WTC11 (cell line): ENCODE measurements around the gene RAP1GDS1. TPM values are rescaled to one million over a fixed set of nuclear protein-coding genes. Genes with fewer than 3 reads are reported as not detected.

ENCODE experiments used
- ATAC-seq: fragments of 200-7000 bp; cut with Tn5 transposase; 2 replicates; pipeline ENCODE4 v1.10.0; 2021; ENCODE audit warnings: mild to moderate bottlenecking, moderate library complexity
- CTCF ChIA-PET: fragments of 300-600 bp; sonication (Branson Sonifier 250); formaldehyde crosslinking; loops from one replicate; lab custom pipeline; 2021; ENCODE audit warnings: antibody characterized with exemption; lab: Charles Lee
- POLR2A ChIA-PET: fragments of 350-600 bp; sonication (Branson Sonifier 250); formaldehyde crosslinking; loops from one replicate; lab custom pipeline; 2021; ENCODE audit warnings: antibody characterized with exemption; lab: Charles Lee
- DNase-seq: peaks from one replicate; pipeline ENCODE4 v3.0.0; 2021; ENCODE audit warnings: low spot score
- H3K27ac Mint-ChIP-seq: 2 replicates; pipeline ENCODE4 v1.8.0; 2021; ENCODE audit warnings: mixed read lengths
- H3K27me3 Mint-ChIP-seq: 2 replicates; pipeline ENCODE4 v1.8.0; 2021; ENCODE audit warnings: low read depth, mild to moderate bottlenecking, moderate library complexity, mixed read lengths
- H3K36me3 Mint-ChIP-seq: 2 replicates; pipeline ENCODE4 v1.8.0; 2021; ENCODE audit warnings: mixed read lengths
- H3K4me1 Mint-ChIP-seq: 2 replicates; pipeline ENCODE4 v1.8.0; 2022; ENCODE audit warnings: mixed read lengths
- H3K4me3 Mint-ChIP-seq: 2 replicates; pipeline ENCODE4 v1.8.0; 2021; ENCODE audit warnings: mild to moderate bottlenecking, moderate library complexity, mixed read lengths
- H3K9me3 Mint-ChIP-seq: 2 replicates; pipeline ENCODE4 v1.8.0; 2021; ENCODE audit warnings: mixed read lengths
- ATF1 ChIP-seq: sonication (generic); formaldehyde crosslinking; IDR thresholded peaks from 2 replicates; pipeline ENCODE4 v1.8.1; 2023; ENCODE audit warnings: mild to moderate bottlenecking, moderate library complexity, missing genetic modification reagents
- CBFB ChIP-seq: sonication (generic); formaldehyde crosslinking; IDR thresholded peaks from 2 replicates; pipeline ENCODE4 v1.8.1; 2022; ENCODE audit warnings: mild to moderate bottlenecking, low read depth, missing genetic modification reagents
- GRHL2 ChIP-seq: fragments of 250-450 bp; sonication (Bioruptor Pico); IDR thresholded peaks from 2 replicates; pipeline ENCODE4 v1.8.0; 2022; ENCODE audit warnings: mild to moderate bottlenecking, moderate library complexity; ENCODE audit not compliant: insufficient replicate concordance, severe bottlenecking
- JUN ChIP-seq: sonication (generic); formaldehyde crosslinking; IDR thresholded peaks from 2 replicates; pipeline ENCODE4 v1.8.0; 2023; ENCODE audit warnings: mild to moderate bottlenecking, missing genetic modification reagents
- KAT7 ChIP-seq: sonication (generic); formaldehyde crosslinking; IDR thresholded peaks from 2 replicates; pipeline ENCODE4 v1.8.1; 2023; ENCODE audit warnings: missing genetic modification reagents, mild to moderate bottlenecking, borderline replicate concordance
- RORB ChIP-seq: fragments of 250-450 bp; sonication (Bioruptor Pico); IDR thresholded peaks from 2 replicates; pipeline ENCODE4 v1.9.0; 2021; ENCODE audit warnings: mild to moderate bottlenecking
- SOX15 ChIP-seq: fragments of 250-450 bp; sonication (Bioruptor Pico); IDR thresholded peaks from 2 replicates; pipeline ENCODE4 v1.9.0; 2021; ENCODE audit warnings: mild to moderate bottlenecking
- TCF7 ChIP-seq: sonication (generic); formaldehyde crosslinking; IDR thresholded peaks from 2 replicates; pipeline ENCODE4 v1.8.0; 2022; ENCODE audit warnings: mild to moderate bottlenecking, low read depth, missing genetic modification reagents, moderate library complexity
- total RNA-seq: library from RNA; stranded (reverse); gene quantifications from 3 replicates; pipeline ENCODE4 v1.2.3, GENCODE V29; 2021
- TF ChIP-seq, protein P1 (sequence below): sonication (generic); formaldehyde crosslinking; IDR thresholded peaks from 2 replicates; pipeline ENCODE4 v1.8.0; 2022; ENCODE audit warnings: mild to moderate bottlenecking, missing genetic modification reagents
- TF ChIP-seq, protein P2 (sequence below): sonication (generic); formaldehyde crosslinking; IDR thresholded peaks from 2 replicates; pipeline ENCODE4 v1.8.0; 2023; ENCODE audit warnings: missing genetic modification reagents
- TF ChIP-seq, protein P3 (sequence below): fragments of 250-450 bp; sonication (Bioruptor Pico); IDR thresholded peaks from 2 replicates; pipeline ENCODE4 v1.9.0; 2021; ENCODE audit warnings: mild to moderate bottlenecking
- TF ChIP-seq, protein P4 (sequence below): sonication (generic); formaldehyde crosslinking; IDR thresholded peaks from 2 replicates; pipeline ENCODE4 v1.8.1; 2023; ENCODE audit warnings: mild to moderate bottlenecking, missing genetic modification reagents, borderline replicate concordance
- TF ChIP-seq, protein P5 (sequence below): sonication (generic); formaldehyde crosslinking; conservative IDR thresholded peaks from 2 replicates; pipeline ENCODE4 v1.8.1; 2023; ENCODE audit warnings: mild to moderate bottlenecking, low read depth, missing genetic modification reagents, moderate library complexity
- TF ChIP-seq, protein P6 (sequence below): sonication (generic); formaldehyde crosslinking; IDR thresholded peaks from 2 replicates; pipeline ENCODE4 v1.8.1; 2022; ENCODE audit warnings: mild to moderate bottlenecking, moderate library complexity, missing genetic modification reagents
- TF ChIP-seq, protein P7 (sequence below): sonication (generic); formaldehyde crosslinking; IDR thresholded peaks from 2 replicates; pipeline ENCODE4 v1.8.0; 2022; ENCODE audit warnings: mild to moderate bottlenecking, missing genetic modification reagents
- TF ChIP-seq, protein P8 (sequence below): fragments of 250-450 bp; sonication (Bioruptor Pico); IDR thresholded peaks from 2 replicates; pipeline ENCODE4 v1.8.0; 2021; ENCODE audit warnings: mild to moderate bottlenecking
- TF ChIP-seq, protein P9 (sequence below): fragments of 250-450 bp; sonication (Bioruptor Pico); IDR thresholded peaks from 2 replicates; pipeline ENCODE4 v1.9.0; 2021; ENCODE audit warnings: mild to moderate bottlenecking

RAP1GDS1 gene
- total RNA-seq, 1 experiment from 2014 or later: 29.9 TPM

DNA sequence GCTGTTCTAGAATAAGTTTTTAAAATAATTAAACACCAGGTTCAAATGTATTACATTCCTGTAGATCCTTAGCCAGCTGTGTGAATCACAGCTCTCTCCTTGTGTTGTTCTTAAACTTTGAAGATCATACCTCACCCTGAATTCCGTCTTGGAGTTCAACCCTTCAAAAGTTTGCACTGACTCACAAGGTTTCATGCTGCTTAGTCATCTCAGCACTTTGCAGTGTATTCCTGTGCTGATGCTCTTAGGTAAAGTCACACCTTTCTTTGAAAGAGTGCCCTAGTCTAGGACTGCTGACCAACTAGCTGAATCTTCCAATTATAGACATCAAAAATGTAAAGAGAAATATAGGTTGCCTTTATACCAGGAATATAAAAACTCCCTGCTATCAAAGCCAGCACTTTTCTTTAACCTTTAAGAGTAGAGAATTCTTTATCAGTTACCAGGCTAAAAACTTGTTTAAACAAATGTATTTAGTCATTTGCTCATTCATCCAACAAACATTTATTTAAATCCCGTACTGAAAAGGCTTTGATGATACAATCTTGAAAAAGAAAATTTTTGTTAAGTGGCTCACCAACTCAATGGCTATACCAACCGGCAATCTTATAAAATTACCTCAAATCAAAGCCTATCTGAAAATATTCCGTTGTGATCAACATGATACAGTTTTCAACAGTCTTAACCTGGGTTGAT, 169.7 kb downstream of the RAP1GDS1 start (continued):
- TF ChIP-seq, protein P1, sequence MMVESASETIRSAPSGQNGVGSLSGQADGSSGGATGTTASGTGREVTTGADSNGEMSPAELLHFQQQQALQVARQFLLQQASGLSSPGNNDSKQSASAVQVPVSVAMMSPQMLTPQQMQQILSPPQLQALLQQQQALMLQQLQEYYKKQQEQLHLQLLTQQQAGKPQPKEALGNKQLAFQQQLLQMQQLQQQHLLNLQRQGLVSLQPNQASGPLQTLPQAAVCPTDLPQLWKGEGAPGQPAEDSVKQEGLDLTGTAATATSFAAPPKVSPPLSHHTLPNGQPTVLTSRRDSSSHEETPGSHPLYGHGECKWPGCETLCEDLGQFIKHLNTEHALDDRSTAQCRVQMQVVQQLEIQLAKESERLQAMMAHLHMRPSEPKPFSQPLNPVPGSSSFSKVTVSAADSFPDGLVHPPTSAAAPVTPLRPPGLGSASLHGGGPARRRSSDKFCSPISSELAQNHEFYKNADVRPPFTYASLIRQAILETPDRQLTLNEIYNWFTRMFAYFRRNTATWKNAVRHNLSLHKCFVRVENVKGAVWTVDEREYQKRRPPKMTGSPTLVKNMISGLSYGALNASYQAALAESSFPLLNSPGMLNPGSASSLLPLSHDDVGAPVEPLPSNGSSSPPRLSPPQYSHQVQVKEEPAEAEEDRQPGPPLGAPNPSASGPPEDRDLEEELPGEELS (CRISPR knock-in tag): no peak
- TF ChIP-seq KAT7 (CRISPR knock-in tag) (no peak), SOX15 (no peak), GRHL2 (no peak)
- TF ChIP-seq, protein P2, sequence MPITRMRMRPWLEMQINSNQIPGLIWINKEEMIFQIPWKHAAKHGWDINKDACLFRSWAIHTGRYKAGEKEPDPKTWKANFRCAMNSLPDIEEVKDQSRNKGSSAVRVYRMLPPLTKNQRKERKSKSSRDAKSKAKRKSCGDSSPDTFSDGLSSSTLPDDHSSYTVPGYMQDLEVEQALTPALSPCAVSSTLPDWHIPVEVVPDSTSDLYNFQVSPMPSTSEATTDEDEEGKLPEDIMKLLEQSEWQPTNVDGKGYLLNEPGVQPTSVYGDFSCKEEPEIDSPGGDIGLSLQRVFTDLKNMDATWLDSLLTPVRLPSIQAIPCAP (CRISPR knock-in tag): no peak
- TF ChIP-seq, protein P3, sequence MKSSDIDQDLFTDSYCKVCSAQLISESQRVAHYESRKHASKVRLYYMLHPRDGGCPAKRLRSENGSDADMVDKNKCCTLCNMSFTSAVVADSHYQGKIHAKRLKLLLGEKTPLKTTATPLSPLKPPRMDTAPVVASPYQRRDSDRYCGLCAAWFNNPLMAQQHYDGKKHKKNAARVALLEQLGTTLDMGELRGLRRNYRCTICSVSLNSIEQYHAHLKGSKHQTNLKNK (CRISPR knock-in tag): no peak
- TF ChIP-seq, protein P4, sequence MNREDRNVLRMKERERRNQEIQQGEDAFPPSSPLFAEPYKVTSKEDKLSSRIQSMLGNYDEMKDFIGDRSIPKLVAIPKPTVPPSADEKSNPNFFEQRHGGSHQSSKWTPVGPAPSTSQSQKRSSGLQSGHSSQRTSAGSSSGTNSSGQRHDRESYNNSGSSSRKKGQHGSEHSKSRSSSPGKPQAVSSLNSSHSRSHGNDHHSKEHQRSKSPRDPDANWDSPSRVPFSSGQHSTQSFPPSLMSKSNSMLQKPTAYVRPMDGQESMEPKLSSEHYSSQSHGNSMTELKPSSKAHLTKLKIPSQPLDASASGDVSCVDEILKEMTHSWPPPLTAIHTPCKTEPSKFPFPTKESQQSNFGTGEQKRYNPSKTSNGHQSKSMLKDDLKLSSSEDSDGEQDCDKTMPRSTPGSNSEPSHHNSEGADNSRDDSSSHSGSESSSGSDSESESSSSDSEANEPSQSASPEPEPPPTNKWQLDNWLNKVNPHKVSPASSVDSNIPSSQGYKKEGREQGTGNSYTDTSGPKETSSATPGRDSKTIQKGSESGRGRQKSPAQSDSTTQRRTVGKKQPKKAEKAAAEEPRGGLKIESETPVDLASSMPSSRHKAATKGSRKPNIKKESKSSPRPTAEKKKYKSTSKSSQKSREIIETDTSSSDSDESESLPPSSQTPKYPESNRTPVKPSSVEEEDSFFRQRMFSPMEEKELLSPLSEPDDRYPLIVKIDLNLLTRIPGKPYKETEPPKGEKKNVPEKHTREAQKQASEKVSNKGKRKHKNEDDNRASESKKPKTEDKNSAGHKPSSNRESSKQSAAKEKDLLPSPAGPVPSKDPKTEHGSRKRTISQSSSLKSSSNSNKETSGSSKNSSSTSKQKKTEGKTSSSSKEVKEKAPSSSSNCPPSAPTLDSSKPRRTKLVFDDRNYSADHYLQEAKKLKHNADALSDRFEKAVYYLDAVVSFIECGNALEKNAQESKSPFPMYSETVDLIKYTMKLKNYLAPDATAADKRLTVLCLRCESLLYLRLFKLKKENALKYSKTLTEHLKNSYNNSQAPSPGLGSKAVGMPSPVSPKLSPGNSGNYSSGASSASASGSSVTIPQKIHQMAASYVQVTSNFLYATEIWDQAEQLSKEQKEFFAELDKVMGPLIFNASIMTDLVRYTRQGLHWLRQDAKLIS (CRISPR knock-in tag): no peak

DNA sequence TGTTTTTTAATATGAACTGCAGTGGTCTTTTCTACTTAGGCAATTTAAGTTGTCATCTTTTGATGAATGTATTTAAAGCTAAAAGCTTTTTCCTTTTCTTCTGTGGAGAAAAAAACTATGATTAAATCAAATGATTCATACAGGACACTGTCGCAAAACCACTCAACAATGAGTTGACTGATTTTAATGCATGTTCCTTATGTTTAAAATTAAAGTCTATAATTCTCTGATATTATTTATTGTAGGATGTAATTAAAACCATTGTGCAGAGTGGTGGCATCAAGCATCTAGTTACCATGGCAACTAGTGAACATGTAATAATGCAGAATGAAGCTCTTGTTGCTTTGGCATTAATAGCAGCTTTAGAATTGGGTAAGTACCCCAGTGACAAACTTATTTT, 172.5 kb downstream of the RAP1GDS1 start:
- DNase-seq (no peak), ATAC-seq (no peak)
- H3K27ac Mint-ChIP-seq: no peak overlapping the region
- no peaks in the 10 kb centered on the region for H3K36me3 Mint-ChIP-seq
- CTCF ChIA-PET: interaction anchor here (1.2 kb wide), 1 partner anchor 34 kb away, joined by 3 read pairs; no protein-coding TSS in a partner anchor
- no peaks in the 10 kb centered on the region for H3K27me3 Mint-ChIP-seq
- POLR2A ChIA-PET: no interaction called here
- TF ChIP-seq, protein P5, sequence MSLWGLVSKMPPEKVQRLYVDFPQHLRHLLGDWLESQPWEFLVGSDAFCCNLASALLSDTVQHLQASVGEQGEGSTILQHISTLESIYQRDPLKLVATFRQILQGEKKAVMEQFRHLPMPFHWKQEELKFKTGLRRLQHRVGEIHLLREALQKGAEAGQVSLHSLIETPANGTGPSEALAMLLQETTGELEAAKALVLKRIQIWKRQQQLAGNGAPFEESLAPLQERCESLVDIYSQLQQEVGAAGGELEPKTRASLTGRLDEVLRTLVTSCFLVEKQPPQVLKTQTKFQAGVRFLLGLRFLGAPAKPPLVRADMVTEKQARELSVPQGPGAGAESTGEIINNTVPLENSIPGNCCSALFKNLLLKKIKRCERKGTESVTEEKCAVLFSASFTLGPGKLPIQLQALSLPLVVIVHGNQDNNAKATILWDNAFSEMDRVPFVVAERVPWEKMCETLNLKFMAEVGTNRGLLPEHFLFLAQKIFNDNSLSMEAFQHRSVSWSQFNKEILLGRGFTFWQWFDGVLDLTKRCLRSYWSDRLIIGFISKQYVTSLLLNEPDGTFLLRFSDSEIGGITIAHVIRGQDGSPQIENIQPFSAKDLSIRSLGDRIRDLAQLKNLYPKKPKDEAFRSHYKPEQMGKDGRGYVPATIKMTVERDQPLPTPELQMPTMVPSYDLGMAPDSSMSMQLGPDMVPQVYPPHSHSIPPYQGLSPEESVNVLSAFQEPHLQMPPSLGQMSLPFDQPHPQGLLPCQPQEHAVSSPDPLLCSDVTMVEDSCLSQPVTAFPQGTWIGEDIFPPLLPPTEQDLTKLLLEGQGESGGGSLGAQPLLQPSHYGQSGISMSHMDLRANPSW (CRISPR knock-in tag): no peak
- TF ChIP-seq JUN (CRISPR knock-in tag): no peak
- no peak for TF ChIP-seq ATF1 (CRISPR knock-in tag)
- TF ChIP-seq, protein P6, sequence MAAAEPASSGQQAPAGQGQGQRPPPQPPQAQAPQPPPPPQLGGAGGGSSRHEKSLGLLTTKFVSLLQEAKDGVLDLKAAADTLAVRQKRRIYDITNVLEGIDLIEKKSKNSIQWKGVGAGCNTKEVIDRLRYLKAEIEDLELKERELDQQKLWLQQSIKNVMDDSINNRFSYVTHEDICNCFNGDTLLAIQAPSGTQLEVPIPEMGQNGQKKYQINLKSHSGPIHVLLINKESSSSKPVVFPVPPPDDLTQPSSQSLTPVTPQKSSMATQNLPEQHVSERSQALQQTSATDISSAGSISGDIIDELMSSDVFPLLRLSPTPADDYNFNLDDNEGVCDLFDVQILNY (CRISPR knock-in tag): no peak
- TF ChIP-seq TCF7 (CRISPR knock-in tag): no peak
- TF ChIP-seq, protein P7, sequence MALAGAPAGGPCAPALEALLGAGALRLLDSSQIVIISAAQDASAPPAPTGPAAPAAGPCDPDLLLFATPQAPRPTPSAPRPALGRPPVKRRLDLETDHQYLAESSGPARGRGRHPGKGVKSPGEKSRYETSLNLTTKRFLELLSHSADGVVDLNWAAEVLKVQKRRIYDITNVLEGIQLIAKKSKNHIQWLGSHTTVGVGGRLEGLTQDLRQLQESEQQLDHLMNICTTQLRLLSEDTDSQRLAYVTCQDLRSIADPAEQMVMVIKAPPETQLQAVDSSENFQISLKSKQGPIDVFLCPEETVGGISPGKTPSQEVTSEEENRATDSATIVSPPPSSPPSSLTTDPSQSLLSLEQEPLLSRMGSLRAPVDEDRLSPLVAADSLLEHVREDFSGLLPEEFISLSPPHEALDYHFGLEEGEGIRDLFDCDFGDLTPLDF (CRISPR knock-in tag): no peak
- TF ChIP-seq, protein P3 (CRISPR knock-in tag): no peak
- TF ChIP-seq, protein P8, sequence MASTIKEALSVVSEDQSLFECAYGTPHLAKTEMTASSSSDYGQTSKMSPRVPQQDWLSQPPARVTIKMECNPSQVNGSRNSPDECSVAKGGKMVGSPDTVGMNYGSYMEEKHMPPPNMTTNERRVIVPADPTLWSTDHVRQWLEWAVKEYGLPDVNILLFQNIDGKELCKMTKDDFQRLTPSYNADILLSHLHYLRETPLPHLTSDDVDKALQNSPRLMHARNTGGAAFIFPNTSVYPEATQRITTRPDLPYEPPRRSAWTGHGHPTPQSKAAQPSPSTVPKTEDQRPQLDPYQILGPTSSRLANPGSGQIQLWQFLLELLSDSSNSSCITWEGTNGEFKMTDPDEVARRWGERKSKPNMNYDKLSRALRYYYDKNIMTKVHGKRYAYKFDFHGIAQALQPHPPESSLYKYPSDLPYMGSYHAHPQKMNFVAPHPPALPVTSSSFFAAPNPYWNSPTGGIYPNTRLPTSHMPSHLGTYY (CRISPR knock-in tag): no peak
- TF ChIP-seq, protein P9, sequence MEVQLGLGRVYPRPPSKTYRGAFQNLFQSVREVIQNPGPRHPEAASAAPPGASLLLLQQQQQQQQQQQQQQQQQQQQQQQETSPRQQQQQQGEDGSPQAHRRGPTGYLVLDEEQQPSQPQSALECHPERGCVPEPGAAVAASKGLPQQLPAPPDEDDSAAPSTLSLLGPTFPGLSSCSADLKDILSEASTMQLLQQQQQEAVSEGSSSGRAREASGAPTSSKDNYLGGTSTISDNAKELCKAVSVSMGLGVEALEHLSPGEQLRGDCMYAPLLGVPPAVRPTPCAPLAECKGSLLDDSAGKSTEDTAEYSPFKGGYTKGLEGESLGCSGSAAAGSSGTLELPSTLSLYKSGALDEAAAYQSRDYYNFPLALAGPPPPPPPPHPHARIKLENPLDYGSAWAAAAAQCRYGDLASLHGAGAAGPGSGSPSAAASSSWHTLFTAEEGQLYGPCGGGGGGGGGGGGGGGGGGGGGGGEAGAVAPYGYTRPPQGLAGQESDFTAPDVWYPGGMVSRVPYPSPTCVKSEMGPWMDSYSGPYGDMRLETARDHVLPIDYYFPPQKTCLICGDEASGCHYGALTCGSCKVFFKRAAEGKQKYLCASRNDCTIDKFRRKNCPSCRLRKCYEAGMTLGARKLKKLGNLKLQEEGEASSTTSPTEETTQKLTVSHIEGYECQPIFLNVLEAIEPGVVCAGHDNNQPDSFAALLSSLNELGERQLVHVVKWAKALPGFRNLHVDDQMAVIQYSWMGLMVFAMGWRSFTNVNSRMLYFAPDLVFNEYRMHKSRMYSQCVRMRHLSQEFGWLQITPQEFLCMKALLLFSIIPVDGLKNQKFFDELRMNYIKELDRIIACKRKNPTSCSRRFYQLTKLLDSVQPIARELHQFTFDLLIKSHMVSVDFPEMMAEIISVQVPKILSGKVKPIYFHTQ (CRISPR knock-in tag): no peak
- TF ChIP-seq RORB: no peak
- no peak for TF ChIP-seq CBFB
- H3K9me3 Mint-ChIP-seq: peaks cover 2% of the 10 kb centered on the region; the same call in 1 of the 2 replicates
- H3K4me3 Mint-ChIP-seq: no peak overlapping the region
- no peaks in the 10 kb centered on the region for H3K4me1 Mint-ChIP-seq
